Heart left ventricle (tissue), 16 donors: ENCODE results near the gene LACRT. TPM values are rescaled to one million over a fixed set of nuclear protein-coding genes. Genes with fewer than 3 reads are reported as not detected.

Source experiments
- ATAC-seq, 4 donors: fragments of 200-7000 bp; cut with Tn5 transposase; one replicate each; pipeline ENCODE4 v1.9.1; 2020 to 2022; ENCODE audit warnings: moderate library complexity in 4 of 4, mild to moderate bottlenecking in 3 of 4, moderate number of reproducible peaks in 1 of 4
- DNase-seq, 5 donors: peaks; one replicate each; pipeline ENCODE4 v3.0.0-alpha.2; 2020
- H3K27ac ChIP-seq, 12 donors: fragments of 200-600 bp; sonication (generic) in 4 of 12; one replicate each; pipeline versions ENCODE4 v1.5.0 to v1.8.0; 2016 to 2022; ENCODE audit warnings: mild to moderate bottlenecking in 2 of 12
- H3K27me3 ChIP-seq, 9 donors: fragments of 200-600 bp; sonication (generic) in 2 of 9; one replicate each; pipeline versions ENCODE4 v1.5.1 to v1.8.0; 2016 to 2022; ENCODE audit warnings: mild to moderate bottlenecking in 3 of 9
- H3K36me3 ChIP-seq, 9 donors: fragments of 200-600 bp; sonication (generic) in 2 of 9; one replicate each; pipeline versions ENCODE4 v1.5.0 to v1.8.0; 2018 to 2022; ENCODE audit warnings: mild to moderate bottlenecking in 2 of 9
- H3K4me1 ChIP-seq, 12 donors: fragments of 200-600 bp; sonication (generic) in 4 of 12; one replicate each; pipeline versions ENCODE4 v1.5.0 to v1.8.0; 2016 to 2022; ENCODE audit warnings: mild to moderate bottlenecking in 3 of 12
- H3K4me3 ChIP-seq, 12 donors: fragments of 200-600 bp; sonication (generic) in 4 of 12; one replicate each; pipeline versions ENCODE4 v1.5.0 to v1.8.0; 2017 to 2022; ENCODE audit warnings: mild to moderate bottlenecking in 9 of 12, moderate library complexity in 4 of 12
- H3K9me3 ChIP-seq, 12 donors: fragments of 200-600 bp; sonication (generic) in 4 of 12; one replicate each; pipeline versions ENCODE4 v1.5.0 to v1.8.0; 2016 to 2022; ENCODE audit warnings: mild to moderate bottlenecking in 1 of 12
- POLR2A ChIP-seq, 2 donors: fragments of 450-650 bp; IDR thresholded peaks; one replicate each; pipeline ENCODE4 v1.6.1; 2017; ENCODE audit warnings: antibody characterized with exemption in 2 of 2, mild to moderate bottlenecking in 2 of 2, moderate library complexity in 2 of 2
- WGBS, 4 donors: extraction: QIAGEN DNeasy Blood & Tissue Kit in 2 of 4; methylation state at CpG; one replicate each; pipeline versions ENCODE4 v1.1.5 to v1.1.7; 2013 to 2018; 5-methylcytosine and 5-hydroxymethylcytosine counted together
- intact Hi-C, 10 donors: fragments of 100-400 bp; cut with DNase I; formaldehyde crosslinking; loops; one replicate each; pipeline versions ENCODE4 v1.11.1 to v1.14.2; 2022
- long read RNA-seq, 3 donors: library from polyadenylated mRNA; unstranded; transcript quantifications; one replicate each; pipeline ENCODE4 v2.0.0, GENCODE V29; 2020 to 2021
- polyA plus RNA-seq, 2 donors: library from polyadenylated mRNA; stranded (reverse); fragments of 200-250 nt; gene quantifications; one replicate each; pipeline ENCODE4 v1.2.3, GENCODE V29; 2013
- total RNA-seq, 9 donors: library from RNA; depleted of rRNA in 2 of 9; stranded (reverse); fragments of >200 nt in 2 of 9; fragmentation: NEBNext Ultra II Directional in 3 of 9; extraction: Animal tissue kit (Norgen Biotek cat#: 25700) in 3 of 9; gene quantifications; one replicate each; pipeline versions ENCODE4 v1.1.0 to v1.2.4, GENCODE V29; 2016 to 2023
- TF ChIP-seq, protein P1 (sequence below), 12 donors: fragments of 200-600 bp; sonication (generic) in 4 of 12; IDR thresholded peaks; one replicate each; pipeline versions ENCODE4 v1.5.0 to v1.8.0; 2018 to 2022; ENCODE audit warnings: antibody characterized with exemption in 12 of 12, mild to moderate bottlenecking in 5 of 12
- donor health status: ischemic (EF 13 %, LVEDD 7.1; RV severe dilation, severe dysfunction).
- donor health status: healthy with polysubstance abuse.
- donor health status: DM: no; HTN: yes; CAD: no.
- donor health status: DM: no; HTN: no; CAD: no.
- donor health status: ischemic (EF 25% LVEDD 6.9; RV normal size, moderate dysfunction).
- donor health status: ischemic (EF 25% LVEDD 5.7; RV mildly dilated, moderate dysfunction).
- donor health status: healthy.
- donor health status: DM: yes; HTN: yes; CAD: no.
- donor health status: ischemic (EF 35%, LVEDD 5.7; RV mildly dilated, moderate dysfunction).
- donor health status: nonischemic (EF 11% LVEDD 7.7; RV severe dilation, severe dysfunction).
- donor health status: DM: yes; HTN: yes; CAD: no.
- donor health status: PGD.
- donor health status: ischemic (EF 29% LVEDD 5.4; RV normal size, mild dysfunction).
- donor health status: nonischemic (EF 23%, LVEDD 6.1; RV moderate dilation, normal function).

LACRT gene, protein sequence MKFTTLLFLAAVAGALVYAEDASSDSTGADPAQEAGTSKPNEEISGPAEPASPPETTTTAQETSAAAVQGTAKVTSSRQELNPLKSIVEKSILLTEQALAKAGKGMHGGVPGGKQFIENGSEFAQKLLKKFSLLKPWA
- total RNA-seq (not detected), polyA plus RNA-seq (not detected)
- long read RNA-seq, donor 1 = 0 reads
- long read RNA-seq, donor 2 = 0 reads
- long read RNA-seq, donor 3 = 0 reads

DNA sequence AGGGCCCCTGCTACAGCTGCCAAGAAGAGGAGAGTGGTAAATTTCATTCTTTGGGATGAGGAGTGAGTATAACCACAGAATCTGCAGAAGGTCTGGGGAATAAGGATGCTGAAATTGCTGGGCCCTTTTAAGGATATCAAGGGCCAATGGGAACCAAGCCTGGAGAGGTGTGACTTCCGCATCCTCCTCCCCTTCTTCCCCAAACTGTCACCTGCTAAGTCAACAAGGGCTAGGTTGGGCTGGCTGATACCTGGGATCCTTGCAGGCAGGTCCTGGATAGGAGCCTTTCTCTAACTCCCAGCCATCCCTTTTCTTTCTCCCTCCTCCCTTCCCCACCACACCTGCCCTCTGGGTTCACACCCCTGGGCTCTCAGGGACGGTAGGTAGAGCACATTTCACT is at the start of gene LACRT:
Gene LACRT (minus strand): TSS at position 101 of the 400 bp plus-strand sequence. CDS start 54 bp downstream, at position 47.
- H3K27me3 ChIP-seq = peaks cover 0 to 7% (median 0%) of the 10 kb centered on the region in 9 donors

DNA sequence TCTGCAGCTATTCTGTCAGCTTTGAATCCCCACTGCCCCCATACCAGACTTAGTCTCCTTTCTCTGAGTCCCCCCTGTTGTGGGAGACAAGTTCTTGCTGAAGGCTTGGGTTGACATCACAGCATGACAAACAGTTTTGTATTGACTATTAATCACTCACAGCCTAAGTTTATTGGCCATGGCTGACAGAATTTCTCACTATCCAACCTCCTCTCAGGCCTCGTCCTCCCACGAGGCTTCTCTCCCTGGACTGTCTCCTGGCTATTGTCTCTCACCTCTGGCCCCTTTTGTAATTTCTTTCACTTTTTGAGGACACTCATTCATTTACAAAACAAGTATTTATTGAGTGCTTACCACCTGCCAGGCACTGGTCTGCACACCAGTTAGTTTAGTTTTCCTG is 48.7 kb upstream of the LACRT start:
- intact Hi-C loops = no loop called here
- Histone ChIP-seq H3K4me1 (no peaks in the 10 kb centered on the region), H3K36me3 (no peaks in the 10 kb centered on the region), H3K9me3 (peaks cover 0 to 6% (median 0%) of the 10 kb centered on the region in 12 donors), H3K4me3 (no peak overlapping the region), H3K27me3 (peaks cover 0 to 44% (median 19%) of the 10 kb centered on the region in 9 donors), H3K27ac (no peak overlapping the region)
- DNase-seq (no peak), ATAC-seq (no peak)
- 38 to 41% (median 38%) methylated on average over 2 of the region's 2 CpGs for WGBS, 4 donors
- TF ChIP-seq POLR2A (IDR thresholded peaks at IDR 0.05) = no peak
- TF ChIP-seq, protein P1, sequence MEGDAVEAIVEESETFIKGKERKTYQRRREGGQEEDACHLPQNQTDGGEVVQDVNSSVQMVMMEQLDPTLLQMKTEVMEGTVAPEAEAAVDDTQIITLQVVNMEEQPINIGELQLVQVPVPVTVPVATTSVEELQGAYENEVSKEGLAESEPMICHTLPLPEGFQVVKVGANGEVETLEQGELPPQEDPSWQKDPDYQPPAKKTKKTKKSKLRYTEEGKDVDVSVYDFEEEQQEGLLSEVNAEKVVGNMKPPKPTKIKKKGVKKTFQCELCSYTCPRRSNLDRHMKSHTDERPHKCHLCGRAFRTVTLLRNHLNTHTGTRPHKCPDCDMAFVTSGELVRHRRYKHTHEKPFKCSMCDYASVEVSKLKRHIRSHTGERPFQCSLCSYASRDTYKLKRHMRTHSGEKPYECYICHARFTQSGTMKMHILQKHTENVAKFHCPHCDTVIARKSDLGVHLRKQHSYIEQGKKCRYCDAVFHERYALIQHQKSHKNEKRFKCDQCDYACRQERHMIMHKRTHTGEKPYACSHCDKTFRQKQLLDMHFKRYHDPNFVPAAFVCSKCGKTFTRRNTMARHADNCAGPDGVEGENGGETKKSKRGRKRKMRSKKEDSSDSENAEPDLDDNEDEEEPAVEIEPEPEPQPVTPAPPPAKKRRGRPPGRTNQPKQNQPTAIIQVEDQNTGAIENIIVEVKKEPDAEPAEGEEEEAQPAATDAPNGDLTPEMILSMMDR (IDR thresholded peaks at IDR 0.05) = no peak

More for the DNA sequence above, at the start of gene LACRT:
- WGBS, 4 donors = 66 to 82% (median 79%) methylated on average over 2 of the region's 2 CpGs
- Histone ChIP-seq H3K4me3 (no peak within 1 kb of the TSS), H3K27ac (no peak within 1 kb of the TSS), H3K4me1 (no peaks in the 10 kb centered on the region), H3K36me3 (no peaks in the 10 kb centered on the region), H3K9me3 (no peaks in the 10 kb centered on the region)
- DNase-seq = no peak
- ATAC-seq = no peak
- TF ChIP-seq POLR2A (IDR thresholded peaks at IDR 0.05) = no peak
- TF ChIP-seq, protein P1 (IDR thresholded peaks at IDR 0.05) = no peak
- intact Hi-C loops = no loop called here

GRCh38 chr12:54682674-54683073 is 48.0 kb upstream of the LACRT start:
- TF ChIP-seq, protein P1 (IDR thresholded peaks at IDR 0.05) = no peak
- TF ChIP-seq POLR2A (IDR thresholded peaks at IDR 0.05) = no peak
- DNase-seq = no peak
- peaks cover 0 to 6% (median 0%) of the 10 kb centered on the region in 12 donors for H3K9me3 ChIP-seq
- ATAC-seq = no peak
- H3K4me3 ChIP-seq = no peak overlapping the region
- H3K27ac ChIP-seq = no peak overlapping the region
- peaks cover 0 to 43% (median 16%) of the 10 kb centered on the region in 9 donors for H3K27me3 ChIP-seq
- intact Hi-C loops = no loop called here
- no peaks in the 10 kb centered on the region for H3K36me3 ChIP-seq
- no peaks in the 10 kb centered on the region for H3K4me1 ChIP-seq
- 80 to 88% (median 82%) methylated on average over 1 of the region's 1 CpG for WGBS, 4 donors

DNA sequence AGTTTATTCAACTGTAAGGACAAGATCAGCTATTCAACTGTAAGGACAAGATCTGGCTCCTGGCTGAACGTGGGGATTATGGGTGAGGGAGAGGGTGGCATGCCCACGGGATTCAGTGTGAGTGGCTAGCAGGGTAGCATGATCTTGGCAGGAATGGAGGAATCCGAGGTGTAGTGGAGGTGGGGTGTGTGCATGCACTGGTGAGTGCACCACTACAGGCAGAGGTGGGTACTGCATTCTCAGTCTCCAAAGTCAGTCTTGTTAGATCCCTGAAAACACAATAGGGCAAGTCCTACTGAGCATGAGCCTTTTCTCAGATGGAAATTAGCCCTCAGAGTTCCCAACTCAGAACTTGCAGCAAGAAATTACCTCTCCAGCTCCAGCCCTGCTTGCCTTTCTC is 45.7 kb upstream of the LACRT start:
- Histone ChIP-seq H3K27ac (no peak overlapping the region), H3K27me3 (peaks cover 0 to 43% (median 16%) of the 10 kb centered on the region in 9 donors), H3K36me3 (no peaks in the 10 kb centered on the region), H3K4me3 (no peak overlapping the region), H3K4me1 (no peaks in the 10 kb centered on the region), H3K9me3 (no peaks in the 10 kb centered on the region)
- 47 to 58% (median 53%) methylated on average over 3 of the region's 3 CpGs for WGBS, 4 donors
- ATAC-seq = no peak
- intact Hi-C loops = no loop called here
- TF ChIP-seq POLR2A (IDR thresholded peaks at IDR 0.05) = no peak
- TF ChIP-seq, protein P1 (IDR thresholded peaks at IDR 0.05) = peak in 6 of 12 donors; percentile 11 to 32 (median 21)
- DNase-seq = no peak
